Activated CD4-positive, alpha-beta memory T cell treated with anti-CD3 and anti-CD28 coated beads, Interleukin-2, amount 10 ng/mL, durations not matched to agents 7 days and 5 days (primary cell): Measurements from ENCODE around the gene ATF1. TPM values are rescaled to one million over a fixed set of nuclear protein-coding genes. Genes with fewer than 3 reads are reported as not detected.
"Not testable (repeated sequence)": the region's sequence is repeated elsewhere in the genome, so short reads cannot be mapped to it uniquely, and the experiment has no call there.

ENCODE experiments used
- CTCF ChIA-PET: fragments of 350-600 bp; sonication (Branson Sonifier 250); formaldehyde crosslinking; loops from one replicate; lab custom pipeline; 2021; ENCODE audit warnings: antibody characterized with exemption, inconsistent platforms; lab: Charles Lee
- POLR2A ChIA-PET: fragments of 350-600 bp; sonication (Branson Sonifier 250); formaldehyde crosslinking; loops from one replicate; lab custom pipeline; 2021; ENCODE audit warnings: antibody characterized with exemption; lab: Charles Lee
- DNase-seq: peaks from one replicate; pipeline ENCODE4 v3.0.0-alpha.2; 2020
- H3K27ac Mint-ChIP-seq: one replicate; pipeline ENCODE4 v1.8.0; 2021; ENCODE audit warnings: mild to moderate bottlenecking, mixed read lengths
- H3K27me3 Mint-ChIP-seq: one replicate; pipeline ENCODE4 v1.8.0; 2021; ENCODE audit warnings: mixed read lengths
- H3K36me3 Mint-ChIP-seq: one replicate; pipeline ENCODE4 v1.8.0; 2021; ENCODE audit warnings: low read depth, mixed read lengths
- H3K4me1 Mint-ChIP-seq: one replicate; pipeline ENCODE4 v1.8.0; 2021; ENCODE audit warnings: mixed read lengths
- H3K4me3 Mint-ChIP-seq: one replicate; pipeline ENCODE4 v1.8.0; 2021; ENCODE audit warnings: mild to moderate bottlenecking, mixed read lengths
- H3K9me3 Mint-ChIP-seq: one replicate; pipeline ENCODE4 v1.8.0; 2021; ENCODE audit warnings: mixed read lengths
- total RNA-seq, 2 experiments: library from RNA; stranded (reverse); gene quantifications; one replicate each; pipeline ENCODE4 v1.2.3, GENCODE V29; 2021

ATF1 gene
- total RNA-seq, 2 experiments from 2014 or later: 44.0 to 48.3 TPM

- H3K4me3 Mint-ChIP-seq: no peak overlapping the region
- H3K27ac Mint-ChIP-seq: no peak overlapping the region
- peaks cover 23% of the 10 kb centered on the region for H3K4me1 Mint-ChIP-seq
- H3K9me3 Mint-ChIP-seq: no peaks in the 10 kb centered on the region
- DNase-seq: no peak
- POLR2A ChIA-PET: interaction anchor here (1.4 to 2.4 kb wide), 2 partner anchors 10 to 21 kb away, joined by 3 to 7 read pairs; no protein-coding TSS in a partner anchor
- H3K36me3 Mint-ChIP-seq: peaks cover 29% of the 10 kb centered on the region
- no peaks in the 10 kb centered on the region for H3K27me3 Mint-ChIP-seq
- CTCF ChIA-PET: interaction anchor here (1.0 kb wide), 1 partner anchor 20 kb away, joined by 3 read pairs; no protein-coding TSS in a partner anchor
Measured at GRCh38 chr12:50785406-50786001, 21.6 kb downstream of the ATF1 start.

- ChIA-PET POLR2A (interaction anchor here (1.4 to 2.4 kb wide), 2 partner anchors 11 to 22 kb away, joined by 3 to 7 read pairs; no protein-coding TSS in a partner anchor), CTCF (interaction anchor here (1.0 kb wide), 1 partner anchor 22 kb away, joined by 3 read pairs; no protein-coding TSS in a partner anchor)
- Mint-ChIP-seq H3K36me3 (peaks cover 32% of the 10 kb centered on the region), H3K9me3 (no peaks in the 10 kb centered on the region), H3K4me1 (peaks cover 29% of the 10 kb centered on the region), H3K4me3 (no peak overlapping the region), H3K27ac (no peak overlapping the region), H3K27me3 (no peaks in the 10 kb centered on the region)
- DNase-seq: no peak
Measured at GRCh38 chr12:50786498-50787231, 22.8 kb downstream of the ATF1 start.

GRCh38 chr12:50787618-50788017 is 23.7 kb downstream of the ATF1 start:
- Mint-ChIP-seq H3K9me3 (no peaks in the 10 kb centered on the region), H3K27me3 (no peaks in the 10 kb centered on the region), H3K4me3 (no peak overlapping the region), H3K27ac (no peak overlapping the region), H3K36me3 (peaks cover 29% of the 10 kb centered on the region), H3K4me1 (peaks cover 31% of the 10 kb centered on the region)
- DNase-seq: no peak
- CTCF ChIA-PET: no interaction called here
- POLR2A ChIA-PET: interaction anchor here (2.4 kb wide), 1 partner anchor 23 kb away, joined by 7 read pairs; no protein-coding TSS in a partner anchor

- peaks cover 31% of the 10 kb centered on the region for H3K4me1 Mint-ChIP-seq
- no peak overlapping the region for H3K4me3 Mint-ChIP-seq
- H3K27ac Mint-ChIP-seq: no peak overlapping the region
- no peaks in the 10 kb centered on the region for H3K27me3 Mint-ChIP-seq
- POLR2A ChIA-PET: no interaction called here
- no peak for DNase-seq
- CTCF ChIA-PET: no interaction called here
- peaks cover 29% of the 10 kb centered on the region for H3K36me3 Mint-ChIP-seq
- no peaks in the 10 kb centered on the region for H3K9me3 Mint-ChIP-seq
Measured at GRCh38 chr12:50788561-50788960, 24.7 kb downstream of the ATF1 start.

GRCh38 chr12:50790081-50790480 is 26.2 kb downstream of the ATF1 start:
- H3K27ac Mint-ChIP-seq: no peak overlapping the region
- DNase-seq: no peak
- CTCF ChIA-PET: no interaction called here
- H3K4me1 Mint-ChIP-seq: peaks cover 23% of the 10 kb centered on the region
- H3K36me3 Mint-ChIP-seq: peaks cover 26% of the 10 kb centered on the region
- H3K4me3 Mint-ChIP-seq: no peak overlapping the region
- H3K9me3 Mint-ChIP-seq: no peaks in the 10 kb centered on the region
- POLR2A ChIA-PET: no interaction called here
- no peaks in the 10 kb centered on the region for H3K27me3 Mint-ChIP-seq

GRCh38 chr12:50799908-50800307 is 36.0 kb downstream of the ATF1 start:
- no peak for DNase-seq
- Mint-ChIP-seq H3K9me3 (peaks cover 22% of the 10 kb centered on the region), H3K27me3 (no peaks in the 10 kb centered on the region), H3K4me1 (no peaks in the 10 kb centered on the region), H3K4me3 (no peak overlapping the region), H3K27ac (no peak overlapping the region), H3K36me3 (peaks cover 66% of the 10 kb centered on the region)
- ChIA-PET POLR2A (no interaction called here), CTCF (no interaction called here)

GRCh38 chr12:50803230-50803875 is 39.5 kb downstream of the ATF1 start:
- ChIA-PET POLR2A (no interaction called here), CTCF (no interaction called here)
- Mint-ChIP-seq H3K27me3 (no peaks in the 10 kb centered on the region), H3K9me3 (peaks cover 18% of the 10 kb centered on the region), H3K27ac (no peak overlapping the region), H3K4me1 (no peaks in the 10 kb centered on the region), H3K4me3 (no peak overlapping the region), H3K36me3 (peaks cover 43% of the 10 kb centered on the region)
- no peak for DNase-seq

- H3K4me3 Mint-ChIP-seq: no peak overlapping the region
- no peak overlapping the region for H3K27ac Mint-ChIP-seq
- no peaks in the 10 kb centered on the region for H3K27me3 Mint-ChIP-seq
- POLR2A ChIA-PET: no interaction called here
- H3K9me3 Mint-ChIP-seq: no peaks in the 10 kb centered on the region
- H3K36me3 Mint-ChIP-seq: peaks cover 21% of the 10 kb centered on the region
- CTCF ChIA-PET: no interaction called here
- no peaks in the 10 kb centered on the region for H3K4me1 Mint-ChIP-seq
- DNase-seq: no peak
Measured at GRCh38 chr12:50806176-50806575, 42.3 kb downstream of the ATF1 start.

- CTCF ChIA-PET, H3K4me3 Mint-ChIP-seq, POLR2A ChIA-PET, H3K27ac Mint-ChIP-seq, H3K4me1 Mint-ChIP-seq, DNase-seq, H3K9me3 Mint-ChIP-seq, H3K27me3 Mint-ChIP-seq: not testable (repeated sequence)
- H3K36me3 Mint-ChIP-seq: peaks cover 23% of the 10 kb centered on the region
Measured at GRCh38 chr12:50809131-50809530, 45.2 kb downstream of the ATF1 start.

- H3K36me3 Mint-ChIP-seq: peaks cover 48% of the 10 kb centered on the region
- H3K9me3 Mint-ChIP-seq, H3K27me3 Mint-ChIP-seq, H3K4me1 Mint-ChIP-seq, H3K4me3 Mint-ChIP-seq, H3K27ac Mint-ChIP-seq, DNase-seq, POLR2A ChIA-PET: not testable (repeated sequence)
- CTCF ChIA-PET: interaction anchor here (0.7 kb wide), 1 partner anchor 794 kb away, joined by 3 read pairs; no protein-coding TSS in a partner anchor
Measured at GRCh38 chr12:50814921-50815320, 51.0 kb downstream of the ATF1 start.

- Mint-ChIP-seq H3K27me3 (no peaks in the 10 kb centered on the region), H3K36me3 (peaks cover 29% of the 10 kb centered on the region), H3K27ac (no peak overlapping the region), H3K4me1 (peaks cover 4% of the 10 kb centered on the region), H3K9me3 (no peaks in the 10 kb centered on the region), H3K4me3 (no peak overlapping the region)
- CTCF ChIA-PET: no interaction called here
- no peak for DNase-seq
- POLR2A ChIA-PET: no interaction called here
Measured at GRCh38 chr12:50820177-50820576, 56.3 kb downstream of the ATF1 start.

GRCh38 chr12:50822082-50822481 is 58.2 kb downstream of the ATF1 start:
- H3K4me1 Mint-ChIP-seq: peaks cover 5% of the 10 kb centered on the region
- CTCF ChIA-PET: interaction anchor here (0.5 to 1.1 kb wide), 2 partner anchors 57 to 161 kb away, joined by 3 to 6 read pairs; no protein-coding TSS in a partner anchor
- POLR2A ChIA-PET: no interaction called here
- no peaks in the 10 kb centered on the region for H3K27me3 Mint-ChIP-seq
- H3K36me3 Mint-ChIP-seq: peaks cover 13% of the 10 kb centered on the region
- no peak overlapping the region for H3K27ac Mint-ChIP-seq
- DNase-seq: no peak
- H3K9me3 Mint-ChIP-seq: no peaks in the 10 kb centered on the region
- no peak overlapping the region for H3K4me3 Mint-ChIP-seq

GRCh38 chr12:50823724-50824123 is 59.8 kb downstream of the ATF1 start:
- H3K27me3 Mint-ChIP-seq, H3K9me3 Mint-ChIP-seq, H3K36me3 Mint-ChIP-seq, H3K4me3 Mint-ChIP-seq, DNase-seq, H3K4me1 Mint-ChIP-seq, H3K27ac Mint-ChIP-seq, POLR2A ChIA-PET: not testable (repeated sequence)
- CTCF ChIA-PET: interaction anchor here (0.5 to 4.4 kb wide), 4 partner anchors 163 to 881 kb away, joined by 3 to 37 read pairs (median 4); partner anchors contain the start of genes DIP2B and SLC11A2
